Retinal pigment epithelial cell (primary cell): ENCODE data around the gene ATP5F1E.

ENCODE experiments used
- DNase-seq: peaks from one replicate; pipeline ENCODE4 v3.0.0-alpha.2; 2010; ENCODE audit warnings: low read depth
- H3K4me3 ChIP-seq: 2 replicates; pipeline ENCODE4 v1.5.1; 2011; ENCODE audit warnings: mild to moderate bottlenecking, low read length, control low read depth, moderate library complexity
- TF ChIP-seq, protein P1 (sequence below): conservative IDR thresholded peaks from 2 replicates; pipeline ENCODE4 v1.5.1; 2011; ENCODE audit warnings: low read depth, low read length, control low read depth, inconsistent platforms

The ATP5F1E gene

DNA sequence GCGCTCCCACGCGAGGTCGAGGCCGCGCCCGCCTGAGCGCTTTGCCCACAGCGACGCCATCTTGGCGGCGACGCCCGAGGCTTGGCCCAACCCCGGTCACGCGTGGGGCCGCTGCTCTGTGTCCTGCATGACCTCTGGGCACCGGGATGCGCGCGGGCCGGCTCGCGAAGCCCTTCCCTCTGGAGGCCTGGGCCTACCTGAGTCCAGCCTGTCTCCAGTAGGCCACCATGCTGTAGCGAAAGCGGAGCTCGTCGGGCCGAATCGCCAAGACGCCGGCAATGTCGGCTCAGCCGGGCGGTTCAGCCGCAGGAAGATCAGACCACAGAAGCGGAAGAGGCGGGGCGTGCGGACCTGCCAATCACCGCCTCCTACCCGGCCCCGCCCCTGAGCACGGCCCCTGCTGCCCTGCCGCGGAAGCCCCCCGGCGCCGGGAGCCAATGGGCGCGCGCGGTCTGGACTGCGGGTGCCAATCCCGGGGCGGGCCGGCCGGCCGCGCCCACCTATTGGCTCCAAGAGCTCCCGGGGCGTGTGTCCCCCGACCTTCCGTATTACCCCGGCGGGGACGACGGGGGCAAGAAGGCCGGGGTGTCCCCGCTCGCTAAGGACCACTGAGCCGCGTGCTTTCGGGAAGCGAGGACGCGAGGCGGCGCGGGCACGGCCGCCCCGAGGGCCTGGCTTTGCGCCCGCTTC, at the start of gene ATP5F1E:
Gene ATP5F1E (minus strand): TSS at position 313 of the 690 bp plus-strand sequence. CDS start 84 bp downstream, at position 229.
- TF ChIP-seq, protein P1, sequence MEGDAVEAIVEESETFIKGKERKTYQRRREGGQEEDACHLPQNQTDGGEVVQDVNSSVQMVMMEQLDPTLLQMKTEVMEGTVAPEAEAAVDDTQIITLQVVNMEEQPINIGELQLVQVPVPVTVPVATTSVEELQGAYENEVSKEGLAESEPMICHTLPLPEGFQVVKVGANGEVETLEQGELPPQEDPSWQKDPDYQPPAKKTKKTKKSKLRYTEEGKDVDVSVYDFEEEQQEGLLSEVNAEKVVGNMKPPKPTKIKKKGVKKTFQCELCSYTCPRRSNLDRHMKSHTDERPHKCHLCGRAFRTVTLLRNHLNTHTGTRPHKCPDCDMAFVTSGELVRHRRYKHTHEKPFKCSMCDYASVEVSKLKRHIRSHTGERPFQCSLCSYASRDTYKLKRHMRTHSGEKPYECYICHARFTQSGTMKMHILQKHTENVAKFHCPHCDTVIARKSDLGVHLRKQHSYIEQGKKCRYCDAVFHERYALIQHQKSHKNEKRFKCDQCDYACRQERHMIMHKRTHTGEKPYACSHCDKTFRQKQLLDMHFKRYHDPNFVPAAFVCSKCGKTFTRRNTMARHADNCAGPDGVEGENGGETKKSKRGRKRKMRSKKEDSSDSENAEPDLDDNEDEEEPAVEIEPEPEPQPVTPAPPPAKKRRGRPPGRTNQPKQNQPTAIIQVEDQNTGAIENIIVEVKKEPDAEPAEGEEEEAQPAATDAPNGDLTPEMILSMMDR = no peak
- peak within 1 kb of the TSS; percentile 75 for H3K4me3 ChIP-seq

DNA sequence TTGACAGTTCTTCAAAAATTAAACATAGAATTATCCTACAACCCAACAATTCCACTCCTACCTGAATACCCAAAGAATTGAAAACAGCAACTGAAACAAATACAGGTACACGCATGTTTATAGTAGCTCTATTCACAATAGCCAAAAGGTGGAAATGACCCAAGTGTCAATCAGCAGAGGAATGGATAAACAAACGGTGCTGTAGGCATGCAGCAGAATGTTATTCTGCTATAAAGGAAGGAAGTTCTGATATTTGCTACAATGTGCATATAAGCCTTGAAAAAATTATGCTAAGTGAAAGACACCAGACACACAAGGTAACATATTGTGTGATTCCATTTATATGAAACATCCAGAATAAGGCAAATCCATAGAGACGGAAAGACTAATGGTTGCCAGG, 48.9 kb upstream of the ATP5F1E start:
- H3K4me3 ChIP-seq = no peak overlapping the region
- no peak for DNase-seq
- TF ChIP-seq, protein P1 = no peak

More for the DNA sequence above, at the start of gene ATP5F1E:
- DNase-seq = peak; percentile 74

DNA sequence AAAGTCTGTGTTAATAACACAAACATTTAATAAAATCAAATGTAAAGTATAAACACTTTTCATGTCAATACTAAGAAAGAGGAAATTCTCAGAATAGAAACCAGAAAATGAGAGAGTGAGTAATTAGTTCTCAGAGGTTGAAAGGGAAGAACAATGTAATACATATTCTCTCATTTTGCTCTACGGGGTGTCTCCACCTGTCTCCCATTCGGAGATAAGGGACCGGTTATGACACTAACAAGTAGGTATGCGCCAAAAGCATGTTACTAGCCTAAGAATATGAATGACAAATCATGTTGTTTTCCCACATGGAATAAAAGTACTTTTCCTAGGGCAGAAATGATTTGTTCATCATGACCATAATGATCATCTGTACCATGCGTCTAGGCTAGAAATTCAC, 46.1 kb upstream of the ATP5F1E start:
- TF ChIP-seq, protein P1 = no peak
- H3K4me3 ChIP-seq = no peak overlapping the region
- no peak for DNase-seq

DNA sequence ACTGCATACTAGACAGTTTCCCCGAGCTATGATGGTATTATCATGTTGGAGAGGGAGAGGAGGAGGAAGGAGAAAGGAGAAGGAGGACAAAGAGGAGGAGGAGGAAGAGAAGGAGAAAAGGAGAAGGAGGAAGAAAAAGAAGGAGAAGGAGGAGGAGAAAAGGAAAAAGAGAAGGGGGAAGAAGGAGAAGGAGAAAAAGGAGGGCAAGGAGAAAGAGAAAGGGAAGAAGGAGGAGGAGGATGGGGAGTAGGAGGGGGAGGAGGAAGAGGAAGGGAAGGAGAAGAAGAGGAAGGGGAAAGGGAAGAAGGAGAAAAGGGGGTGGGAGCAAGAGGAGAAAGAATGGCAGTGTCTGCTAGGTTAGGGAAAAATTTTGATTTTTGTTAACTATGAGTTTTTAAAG, 45.6 kb upstream of the ATP5F1E start:
- H3K4me3 ChIP-seq = no peak overlapping the region
- TF ChIP-seq, protein P1 = no peak
- DNase-seq = no peak

DNA sequence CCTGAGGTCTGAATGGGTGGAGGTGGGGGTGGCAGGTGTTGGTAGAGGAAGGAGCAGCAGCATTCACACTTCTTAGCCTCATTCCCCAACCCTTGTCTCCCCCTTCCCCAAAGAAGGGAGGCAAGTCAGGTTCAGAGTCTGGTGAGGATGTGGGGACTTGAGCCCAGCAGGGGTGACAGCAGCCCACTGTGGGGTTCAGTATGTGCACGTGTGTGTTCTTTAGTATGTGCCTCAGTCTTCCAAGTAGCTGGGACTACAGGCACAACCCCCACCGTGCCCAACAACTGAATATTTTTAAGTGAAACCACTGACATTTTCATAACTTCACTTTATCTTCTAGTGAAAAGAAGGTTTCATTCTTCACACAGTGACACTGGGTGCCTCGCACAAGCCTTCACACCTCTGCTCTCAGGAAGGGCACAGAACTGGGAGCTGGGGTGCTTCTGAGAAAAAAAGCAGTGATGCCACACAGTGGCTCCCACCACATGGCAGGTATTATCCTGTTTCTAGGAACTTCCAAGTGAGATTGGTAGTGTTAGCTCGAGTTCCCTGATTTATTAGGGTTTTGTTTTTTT, 43.9 kb upstream of the ATP5F1E start:
- TF ChIP-seq, protein P1 = no peak
- H3K4me3 ChIP-seq = no peak overlapping the region
- DNase-seq = no peak

DNA sequence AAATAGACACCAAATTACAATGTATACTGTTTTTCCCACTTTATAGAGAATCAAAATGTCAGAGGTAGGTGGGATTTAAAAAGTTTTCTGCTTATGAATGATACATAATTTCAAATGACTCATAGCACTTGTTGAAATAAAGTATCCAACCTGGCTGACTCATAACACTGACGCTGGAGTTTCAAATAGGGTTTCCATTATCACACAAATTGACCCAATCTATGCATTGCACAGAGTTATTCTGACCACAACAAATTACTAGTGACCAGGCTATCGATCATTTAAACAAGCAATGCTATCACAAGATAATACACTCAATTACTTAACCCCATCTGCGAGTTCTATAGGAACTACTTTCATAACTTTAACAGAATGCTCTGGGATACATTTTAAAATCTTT, 42.3 kb upstream of the ATP5F1E start:
- no peak for DNase-seq
- no peak overlapping the region for H3K4me3 ChIP-seq
- TF ChIP-seq, protein P1 = no peak

DNA sequence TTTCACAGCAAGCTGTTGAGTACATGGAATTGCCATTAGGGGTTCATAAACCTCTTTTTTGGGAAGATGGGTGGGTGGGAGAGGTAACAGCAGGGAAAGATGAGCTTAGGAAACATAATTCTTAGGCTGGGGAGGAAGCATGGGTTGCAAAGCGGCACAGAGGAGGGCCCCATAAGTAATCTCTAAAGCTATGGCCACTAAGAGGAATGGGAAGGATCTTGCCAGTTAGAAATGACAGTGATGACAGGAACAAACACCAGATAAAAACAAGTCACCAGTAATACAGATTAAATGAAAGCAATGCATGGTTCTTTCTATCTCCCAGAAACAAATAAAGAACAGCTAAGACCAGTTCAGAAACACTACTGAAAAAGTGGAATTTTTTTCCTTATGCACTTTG, 41.4 kb upstream of the ATP5F1E start:
- DNase-seq = no peak
- no peak overlapping the region for H3K4me3 ChIP-seq
- TF ChIP-seq, protein P1 = no peak
